ENCODE results near the gene ARAP3. TPM values are rescaled to one million over a fixed set of nuclear protein-coding genes. Genes with fewer than 3 reads are reported as not detected.

Gene ARAP3
- total RNA-seq, 1 experiment from 2014 or later: 27.6 TPM

- Histone ChIP-seq H3K4me2 (ENCODE audit: insufficient read depth, insufficient read length, low read length) (no peak overlapping the region), H2BK5ac (ENCODE audit: insufficient read length, low read length) (no peak overlapping the region), H3K79me2 (ENCODE audit: insufficient read depth, low read length) (peaks cover 15% of the 10 kb centered on the region; the same call in 1 of the 2 replicates), H3K23me2 (ENCODE audit: insufficient read length, low read depth, low read length, poor library complexity, severe bottlenecking) (no peaks in the 10 kb centered on the region), H3K79me1 (ENCODE audit: insufficient read depth, low read depth, low read length, poor library complexity, severe bottlenecking) (no peaks in the 10 kb centered on the region), H3K4ac (ENCODE audit: low read depth, low read length) (no peak overlapping the region), H3K56ac (ENCODE audit: insufficient read length, low read depth, low read length) (no peak overlapping the region), H3K27ac (ENCODE audit: insufficient read length, low read depth, low read length) (no peak overlapping the region), H3K14ac (ENCODE audit: insufficient read depth, low read length) (no peak overlapping the region), H4K8ac (replicated peaks; ENCODE audit: insufficient read length, low read depth, low read length) (no peak overlapping the region), H3K23ac (ENCODE audit: insufficient read length, low read depth, low read length) (no peak overlapping the region), H2BK20ac (ENCODE audit: low read depth, low read length, poor library complexity, severe bottlenecking) (no peak overlapping the region), H2BK12ac (ENCODE audit: insufficient read length, low read depth, low read length) (no peak overlapping the region), H3T11ph (ENCODE audit: low read length) (no peak overlapping the region), H2AK5ac (ENCODE audit: insufficient read length, low read length) (no peak overlapping the region), H3K4me1 (ENCODE audit: insufficient read depth, low read length) (peaks cover 3% of the 10 kb centered on the region), H3K27me3 (ENCODE audit: insufficient read depth, low read length) (no peaks in the 10 kb centered on the region), H2BK120ac (ENCODE audit: low read depth, low read length, poor library complexity, severe bottlenecking) (no peak overlapping the region), H2AFZ (ENCODE audit: low read length) (no peak overlapping the region), H4K5ac (ENCODE audit: insufficient read length, low read depth, low read length) (no peak overlapping the region), H3K9ac (ENCODE audit: extremely low read depth, insufficient read length, low read length) (no peak overlapping the region), H4K20me1 (ENCODE audit: control insufficient read depth, insufficient read depth, insufficient read length) (no peaks in the 10 kb centered on the region), H3K9me3 (ENCODE audit: control insufficient read depth, low read depth, low read length) (no peaks in the 10 kb centered on the region), H2BK15ac (ENCODE audit: low read depth, low read length) (no peak overlapping the region), H3K18ac (ENCODE audit: insufficient read length, low read depth, low read length) (no peak overlapping the region), H4K91ac (ENCODE audit: insufficient read length, low read depth, low read length) (no peak overlapping the region)
- no CpG with 5 or more reads among the region's 3 CpGs for WGBS (ENCODE audit: extremely low coverage, insufficient read length, low lambda C conversion rate)
- no peak for DNase-seq
- no peaks in the 10 kb centered on the region for H3K27me3 Mint-ChIP-seq (ENCODE audit: low read depth)
- H3K36me3 Mint-ChIP-seq (ENCODE audit: insufficient read depth in 1 of 3, low read depth in 3 of 3): peaks cover 0 to 12% (median 10%) of the 10 kb centered on the region in 3 experiments; a peak in 3 of 7 replicates
- no peak for TF ChIP-seq CTCF (conservative IDR thresholded peaks at IDR 0.05)
- peaks cover 22 to 30% of the 10 kb centered on the region in 2 experiments for H3K4me1 Mint-ChIP-seq
- H3K9me3 Mint-ChIP-seq: no peaks in the 10 kb centered on the region
- no peak overlapping the region for H3K27ac Mint-ChIP-seq
- no peak overlapping the region for H3K4me3 Mint-ChIP-seq
These were observed 73.0 kb downstream of the ARAP3 start for GRCh38 chr5:141609044-141609443.

All from H9 (cell line).